ENCODE measurements around the gene CCNQ. TPM values are rescaled to one million over a fixed set of nuclear protein-coding genes. Genes with fewer than 3 reads are reported as not detected.

The CCNQ gene
- total RNA-seq, 4 donors from 2014 or later, result 30.7 to 57.7 (median 51.4) TPM

DNA sequence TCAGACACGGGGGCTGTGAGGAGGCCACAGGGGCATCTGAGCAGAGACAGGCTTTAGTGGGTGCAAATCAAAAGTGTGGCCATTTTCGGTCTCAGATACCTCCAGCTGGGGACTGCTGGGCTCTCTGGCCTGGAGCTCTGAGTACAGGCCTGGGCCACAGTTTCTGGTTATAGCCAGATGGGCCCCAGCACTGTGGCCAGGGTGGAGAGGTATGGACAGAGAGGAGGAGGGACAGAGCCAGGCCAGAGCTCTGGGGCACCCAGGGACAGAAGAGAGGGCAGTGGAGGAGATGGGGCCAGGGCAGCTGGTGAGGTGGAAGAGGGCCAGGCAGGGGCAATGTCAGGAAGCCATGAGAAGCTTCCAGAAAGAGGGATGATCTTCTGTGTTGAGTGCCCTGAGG lies 20.1 kb downstream of the CCNQ start:
- Histone ChIP-seq H3K27ac (no peak overlapping the region), H3K27me3 (no peaks in the 10 kb centered on the region), H3K4me1 (no peaks in the 10 kb centered on the region), H3K4me3 (no peak overlapping the region), H3K9me3 (no peaks in the 10 kb centered on the region), H3K36me3 (no peaks in the 10 kb centered on the region)
- WGBS, 2 donors (ENCODE audit: low coverage in 1 of 2), result 83 to 100% methylated on average over 1 to 2 of the region's 2 CpGs
- no peak for ATAC-seq
- TF ChIP-seq, protein P1, sequence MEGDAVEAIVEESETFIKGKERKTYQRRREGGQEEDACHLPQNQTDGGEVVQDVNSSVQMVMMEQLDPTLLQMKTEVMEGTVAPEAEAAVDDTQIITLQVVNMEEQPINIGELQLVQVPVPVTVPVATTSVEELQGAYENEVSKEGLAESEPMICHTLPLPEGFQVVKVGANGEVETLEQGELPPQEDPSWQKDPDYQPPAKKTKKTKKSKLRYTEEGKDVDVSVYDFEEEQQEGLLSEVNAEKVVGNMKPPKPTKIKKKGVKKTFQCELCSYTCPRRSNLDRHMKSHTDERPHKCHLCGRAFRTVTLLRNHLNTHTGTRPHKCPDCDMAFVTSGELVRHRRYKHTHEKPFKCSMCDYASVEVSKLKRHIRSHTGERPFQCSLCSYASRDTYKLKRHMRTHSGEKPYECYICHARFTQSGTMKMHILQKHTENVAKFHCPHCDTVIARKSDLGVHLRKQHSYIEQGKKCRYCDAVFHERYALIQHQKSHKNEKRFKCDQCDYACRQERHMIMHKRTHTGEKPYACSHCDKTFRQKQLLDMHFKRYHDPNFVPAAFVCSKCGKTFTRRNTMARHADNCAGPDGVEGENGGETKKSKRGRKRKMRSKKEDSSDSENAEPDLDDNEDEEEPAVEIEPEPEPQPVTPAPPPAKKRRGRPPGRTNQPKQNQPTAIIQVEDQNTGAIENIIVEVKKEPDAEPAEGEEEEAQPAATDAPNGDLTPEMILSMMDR (IDR thresholded peaks at IDR 0.05), result no peak
- TF ChIP-seq EP300 (IDR thresholded peaks at IDR 0.05) (no peak), POLR2A (IDR thresholded peaks at IDR 0.05) (no peak), POLR2AphosphoS5 (IDR thresholded peaks at IDR 0.05) (no peak)

DNA sequence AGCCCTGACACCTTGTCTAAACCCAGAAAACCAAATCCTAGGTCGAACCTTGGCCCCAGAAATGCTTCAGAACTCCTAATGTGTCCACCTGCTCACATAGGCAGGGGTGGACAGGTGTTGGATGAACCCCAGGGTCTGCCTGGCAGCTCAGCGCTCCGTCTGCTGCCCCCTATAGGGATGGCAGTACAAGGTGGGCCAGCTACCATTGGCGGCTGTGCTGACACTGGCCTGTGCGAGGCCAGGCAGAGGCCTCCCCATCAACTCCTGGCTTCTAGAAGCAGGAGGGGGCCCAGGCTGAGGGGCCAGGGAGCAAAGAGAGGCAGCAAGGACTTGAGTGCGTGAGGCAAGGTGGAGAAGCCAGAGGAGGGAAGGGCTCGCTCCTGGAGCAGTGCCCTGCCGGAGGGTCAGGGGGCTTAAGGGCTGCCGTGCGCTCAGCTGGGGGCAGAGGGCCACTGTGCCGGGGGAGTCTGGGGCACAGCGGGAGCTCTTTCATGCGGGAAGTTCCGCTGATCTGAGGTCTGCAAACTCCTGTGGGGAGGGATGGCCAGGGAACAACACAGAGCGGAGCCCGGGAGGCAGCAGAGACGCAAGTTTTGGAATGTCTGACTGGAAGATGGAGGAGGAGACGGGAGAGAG lies 20.6 kb downstream of the CCNQ start:
- TF ChIP-seq, protein P1 (IDR thresholded peaks at IDR 0.05), result no peak
- no peak for TF ChIP-seq EP300 (IDR thresholded peaks at IDR 0.05)
- Histone ChIP-seq H3K27me3 (no peaks in the 10 kb centered on the region), H3K4me3 (no peak overlapping the region), H3K27ac (no peak overlapping the region), H3K36me3 (no peaks in the 10 kb centered on the region), H3K9me3 (no peaks in the 10 kb centered on the region), H3K4me1 (no peaks in the 10 kb centered on the region)
- 50 to 83% methylated on average over 1 to 2 of the region's 18 CpGs for WGBS, 2 donors (ENCODE audit: low coverage in 1 of 2)
- ATAC-seq, result no peak

DNA sequence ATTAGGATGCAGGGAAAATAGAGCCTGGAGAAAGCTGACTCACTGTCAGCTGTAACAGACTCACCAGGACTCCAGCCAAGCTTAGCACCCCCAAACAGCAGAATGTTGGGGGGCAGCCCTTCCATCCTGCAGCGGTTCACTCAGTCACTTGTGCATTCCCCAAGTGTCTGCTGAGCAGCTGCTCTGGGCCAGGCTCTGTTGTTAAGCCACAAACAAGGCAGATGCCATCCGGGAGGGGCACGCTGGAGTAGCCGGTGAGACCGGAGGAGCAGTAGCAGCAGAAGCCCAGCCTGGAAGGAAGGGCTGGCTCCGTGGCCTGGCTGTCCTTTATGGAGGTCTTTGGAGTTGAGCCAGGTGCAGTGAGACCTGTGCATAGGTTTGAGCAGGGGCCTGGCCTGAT lies 22.0 kb downstream of the CCNQ start:
- TF ChIP-seq, protein P1 (IDR thresholded peaks at IDR 0.05), result no peak
- TF ChIP-seq POLR2AphosphoS5 (IDR thresholded peaks at IDR 0.05) (no peak), POLR2A (IDR thresholded peaks at IDR 0.05) (no peak), EP300 (IDR thresholded peaks at IDR 0.05) (no peak)
- WGBS, 2 donors (ENCODE audit: low coverage in 1 of 2), result 85% methylated on average over 2 of the region's 6 CpGs; no CpG with 5 or more reads in 1 of the 2 donors
- H3K27me3 ChIP-seq, result no peaks in the 10 kb centered on the region
- H3K9me3 ChIP-seq, result no peaks in the 10 kb centered on the region
- H3K4me3 ChIP-seq, result no peak overlapping the region
- H3K27ac ChIP-seq, result no peak overlapping the region
- no peak for ATAC-seq
- no peaks in the 10 kb centered on the region for H3K36me3 ChIP-seq
- H3K4me1 ChIP-seq, result no peaks in the 10 kb centered on the region

DNA sequence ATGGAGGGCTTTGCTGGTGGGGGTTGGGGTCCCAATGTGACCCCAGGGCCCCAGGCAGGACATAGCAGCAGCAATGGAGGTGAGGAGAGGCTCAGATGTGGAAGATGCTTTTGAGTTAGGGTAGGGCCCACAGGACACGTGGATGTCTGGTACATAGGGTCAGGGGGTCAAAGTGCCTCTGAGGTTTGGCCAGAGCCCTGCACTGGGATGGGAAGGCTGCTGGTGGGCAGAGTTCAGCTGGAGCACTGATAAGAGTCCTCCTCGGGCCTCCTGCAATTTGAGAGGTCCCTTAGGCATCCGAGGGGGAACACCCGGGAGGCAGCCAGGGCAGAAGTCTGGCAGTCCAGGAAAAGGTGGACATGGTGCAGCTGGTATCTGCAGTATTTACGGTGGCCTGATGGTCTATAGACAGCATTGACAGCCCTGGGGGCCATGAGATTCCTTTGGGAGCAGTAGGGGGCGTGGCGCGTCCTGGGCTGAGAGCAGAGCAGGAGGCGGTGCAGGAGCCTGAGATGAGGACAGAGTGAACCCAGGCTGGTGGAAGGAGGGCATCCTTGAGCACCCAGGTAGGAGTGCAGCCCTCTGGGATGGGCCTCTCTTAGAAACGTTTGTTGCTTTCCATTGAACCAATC lies 22.6 kb downstream of the CCNQ start:
- H3K9me3 ChIP-seq, result no peaks in the 10 kb centered on the region
- no peak overlapping the region for H3K27ac ChIP-seq
- no peak overlapping the region for H3K4me3 ChIP-seq
- no peaks in the 10 kb centered on the region for H3K36me3 ChIP-seq
- H3K4me1 ChIP-seq, result no peaks in the 10 kb centered on the region
- no peak for ATAC-seq
- H3K27me3 ChIP-seq, result no peaks in the 10 kb centered on the region
- 40% methylated on average over 1 of the region's 10 CpGs; no CpG with 5 or more reads in 1 of the 2 donors for WGBS, 2 donors (ENCODE audit: low coverage in 1 of 2)
- TF ChIP-seq POLR2A (IDR thresholded peaks at IDR 0.05) (no peak), EP300 (IDR thresholded peaks at IDR 0.05) (no peak)
- TF ChIP-seq, protein P1 (IDR thresholded peaks at IDR 0.05), result no peak

DNA sequence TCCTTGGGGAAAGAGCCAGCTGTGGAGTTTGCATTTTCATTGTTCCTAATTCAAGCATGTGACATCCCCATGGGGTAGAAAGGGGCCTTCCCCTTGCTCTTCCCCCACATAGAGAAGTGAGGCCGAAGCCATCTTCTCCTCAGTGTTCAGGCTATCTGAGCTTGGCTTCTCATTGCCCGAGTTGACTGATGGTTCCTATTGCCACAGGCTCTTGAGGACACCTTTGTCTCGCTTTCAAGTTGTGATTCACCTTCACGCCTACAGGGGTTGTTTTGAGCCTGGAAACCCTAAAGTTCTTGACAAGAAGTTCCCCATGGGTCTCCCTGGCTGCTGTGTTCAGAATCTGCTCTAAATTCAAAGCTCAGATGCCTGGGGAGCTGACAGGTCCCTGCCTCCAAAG lies 25.0 kb downstream of the CCNQ start:
- TF ChIP-seq, protein P1 (IDR thresholded peaks at IDR 0.05), result no peak
- TF ChIP-seq POLR2AphosphoS5 (IDR thresholded peaks at IDR 0.05) (no peak), POLR2A (IDR thresholded peaks at IDR 0.05) (no peak), EP300 (IDR thresholded peaks at IDR 0.05) (no peak)
- Histone ChIP-seq H3K36me3 (no peaks in the 10 kb centered on the region), H3K27me3 (no peaks in the 10 kb centered on the region), H3K27ac (no peak overlapping the region), H3K9me3 (no peaks in the 10 kb centered on the region), H3K4me1 (no peaks in the 10 kb centered on the region), H3K4me3 (no peak overlapping the region)
- WGBS, 2 donors (ENCODE audit: low coverage in 1 of 2), result 80% methylated on average over 1 of the region's 4 CpGs; no CpG with 5 or more reads in 1 of the 2 donors
- no peak for ATAC-seq

Data from gastroesophageal sphincter (tissue), 4 donors.